ENCODE data around the gene ATP8B1.
A peak's percentile ranks its signal among the peaks of the same experiment; 100 is the strongest.
"Not testable (repeated sequence)": the region's sequence is repeated elsewhere in the genome, so short reads cannot be mapped to it uniquely, and the experiment has no call there.

The ATP8B1 gene

DNA sequence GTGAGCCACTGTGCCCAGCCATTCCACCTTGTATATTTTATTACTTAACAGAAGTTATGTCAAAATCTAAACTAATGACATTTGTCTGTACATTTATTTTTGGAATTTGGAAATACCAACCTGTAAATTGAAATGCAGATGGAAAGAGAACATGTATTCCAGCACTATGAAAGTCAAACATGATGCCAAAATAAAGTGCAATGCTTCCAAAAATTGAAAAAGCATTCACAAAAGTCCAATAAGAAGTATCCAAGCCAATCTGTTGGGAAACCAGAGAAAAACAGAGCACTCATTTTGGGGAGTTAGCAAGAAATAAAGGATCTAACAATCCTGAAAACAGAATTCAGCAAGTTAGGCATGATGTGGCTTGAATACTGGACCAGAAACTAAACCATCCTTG, 151.2 kb downstream of the ATP8B1 start:
- no peak for DNase-seq

DNA sequence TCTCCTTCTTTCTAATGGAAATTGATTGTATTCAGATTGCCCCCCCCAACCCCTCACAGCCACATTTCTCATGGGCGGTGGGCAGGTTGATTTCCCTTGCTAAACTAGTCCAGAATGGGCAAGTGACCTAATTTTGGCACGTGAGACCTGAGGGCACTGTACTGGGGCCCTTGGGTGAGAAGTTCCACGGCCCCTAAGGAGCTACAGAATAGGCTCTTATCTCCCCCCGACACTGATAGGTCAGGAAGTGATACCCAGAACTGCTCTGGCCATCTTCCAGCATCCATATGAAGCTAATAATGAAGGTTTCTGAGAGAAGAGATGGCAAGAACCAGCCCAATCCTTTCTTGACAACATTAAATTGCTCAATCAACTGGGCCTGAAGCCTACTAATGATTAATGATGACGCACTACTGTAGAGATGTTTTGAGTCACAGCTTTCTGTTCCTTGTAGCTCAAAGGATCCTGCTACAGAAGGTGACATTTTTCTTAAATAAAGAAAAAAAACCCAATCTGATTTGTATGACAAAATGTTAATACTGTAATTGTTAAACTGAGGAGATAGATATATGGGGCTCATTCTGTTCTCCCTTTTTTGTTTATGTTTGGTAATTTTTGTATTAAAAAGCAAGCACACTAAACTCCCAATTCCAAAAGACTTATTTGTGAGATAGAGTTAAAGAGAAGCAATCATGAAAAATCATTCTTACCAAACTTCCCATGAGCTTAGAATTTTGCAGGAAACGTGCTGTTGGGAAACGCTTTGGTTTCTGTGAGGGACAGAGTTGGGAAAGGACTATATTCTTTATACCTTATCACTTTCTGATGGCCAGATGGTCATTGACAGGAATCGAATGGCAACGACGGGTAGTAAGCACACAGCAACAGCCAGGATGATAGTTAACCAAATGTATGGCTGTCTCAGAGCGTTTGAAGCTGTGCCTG, 153.3 kb downstream of the ATP8B1 start:
- DNase-seq: no peak

DNA sequence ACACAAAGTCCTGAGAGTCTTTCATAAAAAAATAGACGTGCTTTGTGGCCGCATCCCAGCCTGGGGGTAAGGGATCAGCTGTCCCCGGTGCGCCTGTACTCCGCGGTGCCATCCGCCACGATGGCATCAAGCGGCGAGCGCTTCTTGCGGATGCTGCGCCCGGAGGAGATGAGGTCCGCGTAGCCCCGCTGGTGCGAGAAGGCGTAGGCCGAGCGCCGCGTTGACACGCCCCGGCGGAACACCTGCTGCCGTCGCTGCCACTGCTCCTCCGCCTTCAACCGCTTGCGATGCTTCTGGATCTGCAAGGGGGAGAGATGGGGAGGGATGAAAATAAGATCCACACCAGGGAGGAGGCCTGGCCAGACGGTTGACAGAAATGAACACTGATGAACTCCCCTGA, 154.7 kb downstream of the ATP8B1 start:
- no peak for DNase-seq

DNA sequence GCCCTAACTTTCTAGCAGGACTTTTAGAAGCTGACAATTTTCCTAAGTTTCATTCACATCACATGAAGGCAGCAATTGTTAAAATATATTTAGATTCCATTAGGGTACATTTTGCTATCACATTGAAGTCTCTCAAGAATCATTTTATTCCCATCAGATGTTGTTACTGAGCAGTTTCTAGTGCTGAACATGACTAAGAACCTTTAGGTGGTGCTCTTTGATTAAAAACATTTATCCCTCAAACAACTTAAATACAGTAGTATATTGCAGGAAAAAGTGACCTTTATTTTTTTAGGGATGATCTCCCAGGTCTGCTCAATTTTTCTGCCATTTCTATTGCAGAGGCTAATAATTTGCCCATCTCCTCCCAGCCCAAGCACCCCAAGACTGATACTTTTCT, 158.6 kb downstream of the ATP8B1 start:
- no peak for DNase-seq

DNA sequence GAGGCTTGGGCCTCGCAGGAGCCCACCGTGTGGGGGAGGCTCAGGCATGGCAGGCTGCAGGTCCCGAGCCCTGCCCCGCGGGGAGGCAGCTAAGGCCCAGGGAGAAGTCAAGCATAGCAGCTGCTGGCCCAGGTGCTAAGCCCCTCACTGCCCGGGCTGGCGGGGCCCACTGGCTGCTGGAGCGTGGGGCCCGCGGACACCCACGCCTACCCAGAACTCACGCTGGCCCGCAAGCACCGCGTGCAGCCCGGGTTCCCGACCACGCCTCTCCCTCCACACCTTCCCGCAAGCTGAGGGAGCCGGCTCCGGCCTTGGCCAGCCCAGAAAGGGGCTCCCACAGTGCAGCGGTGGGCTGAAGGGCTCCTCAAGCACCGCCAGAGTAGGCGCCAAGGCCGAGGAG, 159.4 kb downstream of the ATP8B1 start:
- not testable (repeated sequence) for DNase-seq

DNA sequence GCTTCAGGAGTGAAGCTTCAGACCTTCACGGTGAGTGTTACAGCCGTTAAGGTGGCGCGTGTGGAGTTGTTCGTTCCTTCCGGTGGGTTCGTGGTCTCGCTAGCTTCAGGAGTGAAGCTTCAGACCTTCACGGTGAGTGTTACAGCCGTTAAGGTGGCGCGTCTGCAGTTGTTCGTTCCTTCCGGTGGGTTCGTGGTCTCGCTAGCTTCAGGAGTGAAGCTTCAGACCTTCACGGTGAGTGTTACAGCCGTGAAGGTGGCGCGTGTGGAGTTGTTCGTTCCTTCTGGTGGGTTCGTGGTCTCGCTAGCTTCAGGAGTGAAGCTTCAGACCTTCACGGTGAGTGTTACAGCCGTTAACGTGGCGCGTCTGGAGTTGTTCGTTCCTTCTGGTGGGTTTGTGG, 160.7 kb downstream of the ATP8B1 start:
- DNase-seq: not testable (repeated sequence)

DNA sequence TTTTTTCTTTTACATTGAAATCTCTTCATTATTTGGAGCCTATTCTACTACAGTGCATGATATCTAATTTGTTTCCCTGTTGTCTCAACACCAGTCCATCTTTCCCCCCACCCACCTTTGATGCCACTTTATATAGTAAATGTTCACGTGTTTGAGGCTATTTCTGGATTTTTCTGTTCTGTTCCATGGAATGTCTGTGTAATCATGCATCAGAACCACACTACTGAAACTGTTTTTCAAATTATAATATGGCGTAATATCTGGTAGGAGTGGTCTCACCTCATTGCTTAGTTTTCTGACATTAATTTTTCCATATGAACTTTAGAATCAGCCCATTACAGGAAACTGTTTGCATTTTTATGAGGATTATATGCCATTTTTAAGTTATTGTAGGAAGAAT, 162.4 kb downstream of the ATP8B1 start:
- no peak for DNase-seq

DNA sequence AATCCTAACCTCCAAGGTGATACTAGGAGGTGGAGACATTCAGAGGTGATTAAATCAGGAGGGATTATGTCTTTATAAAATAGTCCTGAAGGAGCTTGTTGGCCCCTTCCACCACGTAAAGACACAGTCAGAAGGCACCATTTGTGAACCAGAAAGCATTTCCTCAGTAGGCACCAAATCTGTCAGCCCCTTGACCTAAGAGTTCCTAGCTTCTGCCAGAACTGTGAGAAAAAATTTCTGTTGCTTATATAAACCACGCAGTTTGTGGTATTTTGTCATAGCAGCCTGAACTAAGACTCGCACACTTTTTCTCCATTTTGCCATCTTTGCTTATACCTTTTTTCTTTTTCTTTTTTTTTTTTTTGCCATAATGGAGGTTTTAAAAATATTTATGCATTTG, 162.9 kb downstream of the ATP8B1 start:
- no peak for DNase-seq

DNA sequence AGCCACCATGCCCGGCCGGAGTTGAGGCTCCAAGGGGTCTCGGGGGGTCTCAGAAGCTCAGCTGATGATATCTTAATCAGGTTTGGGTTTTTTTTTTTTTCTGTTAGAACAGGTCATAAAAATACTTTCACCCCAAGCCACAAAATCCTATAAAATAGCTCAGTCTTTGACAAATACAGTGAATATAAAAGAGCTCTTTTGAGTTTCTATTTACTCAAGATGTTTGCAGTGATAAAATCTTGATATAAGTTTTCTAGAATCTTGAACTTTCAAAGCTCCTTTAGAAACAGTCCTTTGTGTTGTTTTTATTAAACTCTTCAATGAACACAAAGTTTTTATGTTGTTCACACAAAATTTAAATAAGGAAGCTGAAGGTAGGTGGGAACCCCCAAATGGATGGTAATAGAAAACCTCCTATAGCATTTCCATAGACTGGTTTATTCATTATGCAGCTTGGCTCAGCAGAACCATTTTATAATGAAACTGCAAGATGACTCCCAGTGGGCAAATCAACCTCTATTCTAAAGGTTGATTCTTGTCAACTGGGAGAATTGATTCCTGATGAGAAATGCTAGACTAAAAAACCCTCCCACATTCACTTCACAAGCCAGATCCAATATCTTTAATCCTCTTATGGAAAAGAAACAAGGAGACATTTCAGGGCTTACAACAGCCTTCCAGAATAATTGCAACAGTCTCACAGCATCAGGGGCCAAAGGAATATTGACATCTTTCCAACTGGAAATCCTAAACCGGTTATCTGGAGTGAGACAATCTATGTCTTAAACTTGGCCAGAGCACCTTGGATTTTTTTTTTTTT, 167.9 kb downstream of the ATP8B1 start:
- DNase-seq: no peak

DNA sequence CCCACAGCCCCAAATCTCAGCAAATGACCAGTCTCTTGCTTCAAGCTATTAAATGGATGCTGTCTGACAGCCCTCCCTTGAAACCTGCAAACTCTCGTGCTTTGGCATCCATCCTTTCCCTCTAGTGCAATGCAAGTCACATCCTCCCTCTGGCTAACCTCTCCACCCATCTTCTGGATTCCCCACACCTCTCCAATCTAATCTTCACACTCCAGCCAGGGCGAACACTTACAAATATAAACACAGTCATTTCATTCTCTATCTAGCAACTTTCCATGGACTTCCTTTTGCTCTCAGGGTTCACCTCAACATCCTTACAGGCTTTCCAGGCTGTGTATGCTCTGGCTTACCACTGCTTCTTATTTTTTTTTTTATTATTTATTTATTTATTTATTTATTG, 171.4 kb downstream of the ATP8B1 start:
- DNase-seq: no peak

DNA sequence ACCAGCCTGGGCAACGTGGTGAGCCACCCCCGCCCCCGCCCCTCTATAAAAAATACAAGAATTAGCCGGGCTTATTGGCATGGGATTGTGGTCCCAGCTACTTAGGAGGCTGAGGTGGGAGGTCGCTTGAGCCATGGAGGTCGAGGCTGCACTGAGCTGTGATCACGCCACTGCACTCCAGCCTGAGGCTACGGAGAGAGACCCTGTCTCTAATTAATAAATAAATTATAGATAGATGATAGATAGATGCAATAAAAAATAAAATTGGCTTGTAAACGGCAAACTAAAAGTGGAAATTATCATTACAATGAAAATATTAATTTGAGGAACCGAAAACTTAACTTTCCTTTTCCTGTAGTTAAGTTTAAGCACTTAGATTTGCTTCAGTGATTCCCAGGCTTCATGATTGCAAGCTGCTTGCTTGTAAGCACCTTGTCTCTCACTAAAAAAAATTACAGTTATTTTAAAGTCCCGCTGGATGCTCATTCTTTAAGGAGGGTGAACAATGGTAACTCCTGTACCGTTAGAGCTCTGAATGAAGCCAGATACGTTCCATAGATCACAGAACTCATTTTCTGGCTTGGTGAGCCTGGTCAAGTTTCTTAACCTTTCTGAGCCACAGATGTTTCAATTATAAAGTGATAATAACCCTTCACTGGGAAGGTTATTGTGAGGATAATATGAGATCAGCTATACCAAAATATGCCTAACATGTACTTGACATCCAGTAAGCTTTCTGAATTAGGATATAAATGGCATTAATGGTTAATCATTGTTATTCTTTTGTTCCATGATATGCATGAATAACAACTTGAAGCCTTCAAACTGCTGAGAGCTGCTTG, 172.1 kb downstream of the ATP8B1 start:
- DNase-seq: no peak

DNA sequence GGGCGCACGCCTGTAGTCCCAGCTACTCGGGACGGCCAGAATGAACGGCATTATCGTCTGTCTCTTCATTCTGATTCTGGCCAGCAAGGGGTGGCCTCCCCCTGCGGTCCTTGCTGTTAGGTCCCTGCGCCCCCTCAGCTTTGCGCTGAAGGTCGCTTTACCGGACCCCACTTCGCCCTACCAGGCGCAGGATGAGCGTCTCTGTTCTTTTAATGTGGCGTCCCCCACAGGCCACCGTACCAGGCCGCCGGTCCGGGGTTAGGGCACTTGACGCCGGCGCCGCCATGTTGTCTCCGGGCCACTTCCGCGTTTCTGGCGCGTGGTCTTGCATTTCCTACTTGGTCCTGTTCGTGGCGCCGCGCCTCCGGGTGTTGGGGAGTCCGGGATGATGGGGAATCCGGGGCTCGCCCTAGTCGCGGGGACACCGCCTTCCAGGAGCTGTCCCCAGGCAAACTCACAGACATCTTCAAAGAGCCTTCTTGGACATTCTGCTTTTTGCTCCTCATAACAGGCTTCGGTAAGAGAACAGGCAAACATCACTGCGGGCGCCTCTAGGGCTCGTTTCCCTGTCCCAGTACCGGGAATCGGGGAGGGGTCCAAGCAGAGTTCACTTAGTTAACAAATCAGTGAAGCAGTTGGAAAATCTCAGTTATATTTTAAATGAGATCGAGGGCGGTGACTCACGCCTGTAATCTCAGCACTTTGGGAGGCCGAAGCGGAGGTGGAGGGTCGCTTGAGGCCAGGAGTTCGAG, 172.9 kb downstream of the ATP8B1 start:
- DNase-seq: peak; percentile 92

DNA sequence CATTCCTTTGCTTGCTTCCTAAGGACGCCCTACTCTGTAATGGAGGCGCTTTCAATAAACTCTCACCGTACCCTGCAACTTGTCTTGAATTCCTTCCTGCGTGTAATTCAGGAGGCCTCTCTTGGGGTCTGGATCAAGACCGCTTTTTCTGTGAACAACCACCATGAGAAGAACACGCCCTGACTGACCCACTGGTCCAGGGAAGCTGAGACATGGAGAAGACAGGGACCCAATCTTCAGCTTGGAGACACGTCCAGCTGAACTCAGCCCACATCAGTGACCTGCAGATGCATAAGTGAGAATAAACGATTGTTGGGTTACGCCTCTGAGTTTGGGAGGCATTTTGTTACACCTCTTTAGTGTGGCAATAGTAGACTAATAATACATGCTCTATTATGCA, 173.7 kb downstream of the ATP8B1 start:
- no peak for DNase-seq

DNA sequence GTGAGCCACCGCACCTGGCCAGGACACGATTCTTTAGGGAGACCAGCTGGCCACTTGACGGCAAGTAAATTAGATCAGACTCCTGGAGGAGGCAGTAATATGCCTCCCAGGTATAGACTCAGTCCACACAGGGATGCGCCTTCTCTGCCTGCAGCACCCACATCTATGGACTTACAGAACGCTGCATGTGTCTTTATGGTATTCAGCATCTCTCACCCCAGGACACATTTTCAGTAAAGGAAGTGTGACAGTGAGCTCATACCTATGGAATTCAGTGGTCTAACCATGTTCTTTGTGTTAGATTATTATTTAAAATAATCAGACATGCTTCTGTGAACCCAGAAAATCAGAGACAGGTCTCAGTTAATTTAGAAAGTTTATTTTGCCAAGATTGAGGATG, 175.6 kb downstream of the ATP8B1 start:
- DNase-seq: no peak

DNA sequence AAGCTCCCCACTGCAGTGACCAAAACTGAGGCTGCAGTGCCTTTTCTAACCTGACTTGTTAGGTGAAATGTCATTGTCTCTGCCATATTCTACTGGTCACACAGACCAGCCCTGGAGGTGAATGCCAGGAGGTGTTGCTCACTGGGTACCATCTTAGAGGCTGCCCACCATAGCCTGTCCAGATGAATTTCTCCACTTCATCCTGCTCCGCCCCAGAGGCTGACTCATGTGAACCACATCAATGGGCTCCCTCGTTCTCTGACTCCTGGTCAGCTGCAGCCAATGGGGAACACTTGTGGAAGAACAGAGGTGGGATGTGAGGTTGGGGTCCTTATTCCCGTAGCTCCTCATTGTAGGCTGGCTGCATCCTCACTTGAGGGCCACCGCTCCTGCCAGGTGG, 178.1 kb downstream of the ATP8B1 start:
- no peak for DNase-seq

DNA sequence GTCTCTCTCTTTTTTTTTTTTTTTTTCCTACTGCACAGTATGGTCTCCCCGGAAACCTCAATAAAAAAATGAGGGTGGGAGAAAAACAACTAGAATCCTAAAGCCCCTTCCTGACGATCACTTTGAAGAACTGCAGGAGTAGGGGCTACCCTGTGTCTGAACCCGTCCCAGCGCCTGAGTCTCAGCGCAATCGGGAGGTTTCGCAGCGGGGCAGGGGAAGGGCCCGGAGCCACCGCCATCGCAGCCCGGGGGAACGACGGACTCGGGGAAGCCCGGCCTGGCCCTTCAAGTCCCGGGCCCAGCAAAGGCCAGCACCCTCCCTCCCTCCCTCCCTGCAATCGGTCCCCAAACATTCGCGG, 181.9 kb downstream of the ATP8B1 start:
- no peak for DNase-seq

DNA sequence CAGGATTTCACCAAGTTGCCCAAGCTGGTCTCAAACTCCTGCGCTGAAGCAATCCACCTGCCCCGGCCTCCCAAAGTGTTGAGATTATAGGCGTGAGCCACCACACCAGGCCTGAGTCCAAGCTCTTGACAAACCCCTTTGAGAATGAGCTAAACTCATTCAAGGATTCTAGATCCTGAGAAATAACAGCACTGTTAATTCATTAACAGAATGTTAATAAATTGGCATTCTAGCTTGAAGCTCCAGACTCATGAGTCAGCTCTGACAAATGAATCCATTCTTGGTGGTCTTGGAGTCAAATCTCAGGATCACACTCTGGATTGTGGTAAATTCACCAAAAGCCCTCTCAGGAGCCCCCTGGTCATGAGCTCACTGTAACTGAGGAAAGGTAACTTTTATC, 183.2 kb downstream of the ATP8B1 start:
- no peak for DNase-seq

DNA sequence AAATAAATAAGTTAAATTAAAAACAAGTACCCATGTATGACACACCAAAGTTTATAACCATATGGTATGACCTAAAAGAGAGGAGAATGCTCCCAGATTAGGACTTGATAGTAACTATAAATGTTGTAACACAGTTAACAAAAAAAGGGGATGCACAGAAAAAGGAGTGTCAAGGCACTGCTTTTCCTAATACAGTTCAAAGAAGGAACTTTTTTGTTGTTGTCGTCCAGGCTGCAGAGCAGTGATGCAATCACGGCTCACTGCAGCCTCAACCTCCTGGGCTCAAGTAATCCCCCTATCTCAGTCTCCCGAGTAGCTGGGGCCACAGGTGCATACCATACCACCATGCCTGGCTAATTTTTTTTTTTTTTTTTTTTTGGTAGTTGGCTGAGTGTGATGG, 184.2 kb downstream of the ATP8B1 start:
- DNase-seq: no peak

DNA sequence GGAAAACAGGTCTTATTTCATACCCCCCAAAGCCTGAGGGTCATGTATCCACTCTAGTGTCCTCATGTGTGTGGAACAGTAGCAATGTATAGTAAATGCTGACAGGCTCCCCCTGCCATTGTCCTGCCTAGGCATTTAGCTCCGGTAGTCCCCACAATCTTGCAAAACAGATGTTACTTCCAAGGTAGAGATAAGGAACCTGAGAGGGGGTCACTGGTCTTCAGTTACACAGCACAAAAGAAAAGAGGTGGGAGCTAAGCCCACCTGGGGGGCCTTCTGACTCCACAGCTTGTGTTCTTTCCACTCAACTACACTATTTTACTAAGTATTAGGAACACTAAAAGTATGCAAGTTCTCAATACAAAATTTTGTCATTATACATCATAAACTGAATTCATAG, 199.2 kb downstream of the ATP8B1 start:
- no peak for DNase-seq
